Smooth muscle cell (in vitro differentiated cells): ENCODE measurements around the gene IL9. TPM values are rescaled to one million over a fixed set of nuclear protein-coding genes. Genes with fewer than 3 reads are reported as not detected.

Experiments used
- DNase-seq: peaks from one replicate; lab custom pipeline; 2025; ENCODE audit not compliant: unreplicated experiment; lab: John Stamatoyannopoulos, UW
- H2AFZ ChIP-seq: fragments of 200-600 bp; sonication (generic); 2 replicates; pipeline ENCODE4 v1.6.0; 2016; ENCODE audit warnings: antibody characterized with exemption, low read depth, mild to moderate bottlenecking
- H3F3A ChIP-seq: fragments of 200-600 bp; sonication (generic); 2 replicates; pipeline ENCODE4 v1.6.0; 2017; ENCODE audit warnings: antibody characterized with exemption, low read depth
- H3K27ac ChIP-seq: fragments of 200-600 bp; sonication (generic); 2 replicates; pipeline ENCODE4 v1.5.1; 2016; ENCODE audit warnings: low read depth, mild to moderate bottlenecking
- H3K27me3 ChIP-seq: fragments of 200-600 bp; sonication (generic); 2 replicates; pipeline ENCODE4 v1.6.1; 2016; ENCODE audit warnings: low read depth, mild to moderate bottlenecking
- H3K36me3 ChIP-seq: fragments of 200-600 bp; sonication (generic); 2 replicates; pipeline ENCODE4 v1.5.1; 2016; ENCODE audit warnings: low read depth
- H3K4me1 ChIP-seq: fragments of 200-600 bp; sonication (generic); 2 replicates; pipeline ENCODE4 v1.5.1; 2016; ENCODE audit warnings: low read depth
- H3K4me2 ChIP-seq: fragments of 200-600 bp; sonication (generic); 2 replicates; pipeline ENCODE4 v1.6.0; 2016; ENCODE audit warnings: mild to moderate bottlenecking
- H3K4me3 ChIP-seq: fragments of 200-600 bp; sonication (generic); 2 replicates; pipeline ENCODE4 v1.5.1; 2016; ENCODE audit warnings: mild to moderate bottlenecking
- H3K79me2 ChIP-seq: fragments of 200-600 bp; sonication (generic); 2 replicates; pipeline ENCODE4 v1.6.0; 2016; ENCODE audit warnings: low read depth, mild to moderate bottlenecking
- H3K9ac ChIP-seq: fragments of 200-600 bp; sonication (generic); 2 replicates; pipeline ENCODE4 v1.6.0; 2016; ENCODE audit warnings: low read depth
- H3K9me3 ChIP-seq: fragments of 200-600 bp; sonication (generic); replicated peaks from 2 replicates; pipeline ENCODE4 v1.5.1; 2016; ENCODE audit warnings: low read depth
- H4K20me1 ChIP-seq: fragments of 200-600 bp; sonication (generic); 2 replicates; pipeline ENCODE4 v1.6.0; 2016; ENCODE audit warnings: low read depth
- WGBS: methylation state at CpG from one replicate; pipeline ENCODE4 v1.1.7; 2016; ENCODE audit warnings: low lambda C conversion rate; 5-methylcytosine and 5-hydroxymethylcytosine counted together
- polyA plus RNA-seq: library from polyadenylated mRNA; unstranded; fragments of >200 nt; fragmentation: Nextera tagmentation; extraction: Ambion mirVana; gene quantifications from 2 replicates; pipeline ENCODE4 v1.2.1, GENCODE V29; 2016
- total RNA-seq: library from RNA; depleted of rRNA; stranded (reverse); fragments of >200 nt; gene quantifications from 2 replicates; pipeline ENCODE4 v1.2.3, GENCODE V29; 2014
- TF ChIP-seq, protein P1 (sequence below): fragments of 200-600 bp; sonication (generic); IDR thresholded peaks from 2 replicates; pipeline ENCODE4 v1.5.1; 2017; ENCODE audit warnings: borderline replicate concordance, mild to moderate bottlenecking, antibody characterized with exemption; ENCODE audit not compliant: insufficient read depth, poor library complexity, severe bottlenecking

The IL9 gene
- total and polyA plus RNA-seq, 2 experiments from 2014 or later, result not detected

DNA sequence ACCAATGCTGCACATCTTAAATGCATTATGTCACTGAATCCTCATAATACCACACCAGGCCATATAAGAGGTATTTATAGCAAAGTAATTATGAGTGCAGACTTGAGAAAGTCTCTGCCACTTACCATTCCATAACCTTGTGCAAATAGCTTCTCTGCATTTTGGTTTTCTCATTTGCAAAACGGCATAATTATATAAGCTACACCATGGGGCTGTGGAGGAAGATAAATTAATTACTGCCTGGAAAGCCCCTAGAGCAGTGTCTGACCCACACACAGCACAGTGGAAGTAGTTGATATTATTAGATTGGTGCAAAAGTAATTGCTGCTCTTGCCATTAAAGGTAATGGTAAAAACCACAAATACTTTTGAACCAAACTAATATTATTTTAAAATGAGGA lies 9.5 kb upstream of the IL9 start:
- Histone ChIP-seq H3K4me2 (no peak overlapping the region), H3K4me3 (no peak overlapping the region), H4K20me1 (no peaks in the 10 kb centered on the region), H3K4me1 (no peaks in the 10 kb centered on the region), H3K36me3 (no peaks in the 10 kb centered on the region), H3K27me3 (peaks cover 100% of the 10 kb centered on the region), H2AFZ (no peak overlapping the region), H3F3A (no peaks in the 10 kb centered on the region), H3K27ac (no peak overlapping the region), H3K9me3 (no peaks in the 10 kb centered on the region), H3K79me2 (no peaks in the 10 kb centered on the region), H3K9ac (no peak overlapping the region)
- TF ChIP-seq, protein P1, sequence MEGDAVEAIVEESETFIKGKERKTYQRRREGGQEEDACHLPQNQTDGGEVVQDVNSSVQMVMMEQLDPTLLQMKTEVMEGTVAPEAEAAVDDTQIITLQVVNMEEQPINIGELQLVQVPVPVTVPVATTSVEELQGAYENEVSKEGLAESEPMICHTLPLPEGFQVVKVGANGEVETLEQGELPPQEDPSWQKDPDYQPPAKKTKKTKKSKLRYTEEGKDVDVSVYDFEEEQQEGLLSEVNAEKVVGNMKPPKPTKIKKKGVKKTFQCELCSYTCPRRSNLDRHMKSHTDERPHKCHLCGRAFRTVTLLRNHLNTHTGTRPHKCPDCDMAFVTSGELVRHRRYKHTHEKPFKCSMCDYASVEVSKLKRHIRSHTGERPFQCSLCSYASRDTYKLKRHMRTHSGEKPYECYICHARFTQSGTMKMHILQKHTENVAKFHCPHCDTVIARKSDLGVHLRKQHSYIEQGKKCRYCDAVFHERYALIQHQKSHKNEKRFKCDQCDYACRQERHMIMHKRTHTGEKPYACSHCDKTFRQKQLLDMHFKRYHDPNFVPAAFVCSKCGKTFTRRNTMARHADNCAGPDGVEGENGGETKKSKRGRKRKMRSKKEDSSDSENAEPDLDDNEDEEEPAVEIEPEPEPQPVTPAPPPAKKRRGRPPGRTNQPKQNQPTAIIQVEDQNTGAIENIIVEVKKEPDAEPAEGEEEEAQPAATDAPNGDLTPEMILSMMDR, result no peak
- 59% methylated on average over 1 of the region's 1 CpG for WGBS
- no peak for DNase-seq

DNA sequence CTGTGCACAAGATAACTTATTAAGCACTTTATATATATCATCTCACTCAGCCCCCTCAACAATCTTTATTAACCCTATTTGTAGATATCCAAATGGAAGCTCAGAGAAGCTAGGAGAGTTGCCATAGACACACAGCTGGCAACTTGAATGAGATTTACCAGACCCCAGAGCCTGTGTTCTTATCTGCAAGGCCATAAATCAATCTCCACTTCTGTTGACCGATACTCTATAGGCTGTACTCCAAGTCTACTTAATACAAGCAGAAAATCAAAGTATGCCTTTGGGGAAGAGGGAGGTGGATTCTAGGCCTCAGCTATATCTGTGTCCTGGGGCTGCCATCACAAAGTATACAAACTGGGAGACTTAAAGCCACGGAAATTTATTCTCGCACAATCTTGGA lies 6.0 kb upstream of the IL9 start:
- WGBS, result 4% methylated on average over 3 of the region's 3 CpGs
- H3K4me2 ChIP-seq, result no peak overlapping the region
- H3K9me3 ChIP-seq, result no peaks in the 10 kb centered on the region
- no peak overlapping the region for H3K9ac ChIP-seq
- H3K27ac ChIP-seq, result no peak overlapping the region
- H3K36me3 ChIP-seq, result no peaks in the 10 kb centered on the region
- H4K20me1 ChIP-seq, result no peaks in the 10 kb centered on the region
- no peaks in the 10 kb centered on the region for H3K79me2 ChIP-seq
- no peaks in the 10 kb centered on the region for H3F3A ChIP-seq
- H2AFZ ChIP-seq, result no peak overlapping the region
- no peak for DNase-seq
- TF ChIP-seq, protein P1, result no peak
- no peak overlapping the region for H3K4me3 ChIP-seq
- peaks cover 97% of the 10 kb centered on the region for H3K27me3 ChIP-seq
- no peaks in the 10 kb centered on the region for H3K4me1 ChIP-seq

DNA sequence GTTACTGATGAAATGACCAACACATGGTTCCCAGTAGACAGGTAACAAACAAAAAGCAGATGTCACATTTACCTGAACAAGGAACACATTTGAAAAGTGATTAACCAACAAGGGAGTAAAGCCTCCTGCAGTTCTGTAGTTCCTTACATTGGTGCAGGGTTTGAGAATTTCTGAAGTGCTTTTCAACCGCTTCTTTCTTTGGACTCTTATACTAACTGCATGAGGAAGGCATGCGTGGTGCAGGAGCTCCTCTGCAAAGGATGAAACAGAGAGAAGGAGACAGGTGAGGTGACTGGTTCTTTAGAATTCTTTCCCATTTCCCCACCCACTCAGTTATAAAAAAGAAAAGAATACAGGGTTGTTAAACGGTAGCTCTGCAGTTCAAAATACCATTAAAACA lies 4.6 kb upstream of the IL9 start:
- TF ChIP-seq, protein P1, result no peak
- DNase-seq, result no peak
- Histone ChIP-seq H4K20me1 (no peaks in the 10 kb centered on the region), H3K27ac (no peak overlapping the region), H2AFZ (no peak overlapping the region), H3K4me1 (no peaks in the 10 kb centered on the region), H3K79me2 (no peaks in the 10 kb centered on the region), H3K4me3 (no peak overlapping the region), H3K27me3 (peaks cover 95% of the 10 kb centered on the region), H3F3A (no peaks in the 10 kb centered on the region), H3K4me2 (no peak overlapping the region), H3K36me3 (no peaks in the 10 kb centered on the region), H3K9ac (no peak overlapping the region), H3K9me3 (no peaks in the 10 kb centered on the region)
- WGBS, result 50% methylated on average over 3 of the region's 3 CpGs

DNA sequence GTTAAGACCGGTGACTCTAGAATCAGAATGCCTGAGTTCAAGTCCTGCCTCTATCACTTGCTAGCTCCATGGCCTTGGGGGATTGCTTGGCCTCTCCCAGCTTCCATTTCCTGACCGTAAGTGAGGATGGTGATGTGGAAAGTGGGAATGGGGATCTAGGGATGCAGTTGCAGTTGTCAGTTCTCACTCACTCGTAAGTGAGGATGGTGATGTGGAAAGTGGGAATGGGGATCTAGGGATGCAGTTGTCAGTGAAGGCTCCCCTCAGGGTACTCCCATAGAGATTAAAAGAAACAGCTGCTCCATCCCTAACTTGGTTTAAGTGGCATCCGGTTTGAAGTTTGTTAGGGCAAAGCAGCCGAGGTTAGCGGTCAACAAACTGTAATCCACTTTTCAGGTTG lies 3.0 kb upstream of the IL9 start:
- no peak overlapping the region for H2AFZ ChIP-seq
- H3K9me3 ChIP-seq, result no peaks in the 10 kb centered on the region
- no peaks in the 10 kb centered on the region for H3K4me1 ChIP-seq
- no peak for DNase-seq
- no peaks in the 10 kb centered on the region for H3K36me3 ChIP-seq
- peaks cover 86% of the 10 kb centered on the region for H3K27me3 ChIP-seq
- no peaks in the 10 kb centered on the region for H3F3A ChIP-seq
- H3K27ac ChIP-seq, result no peak overlapping the region
- H3K4me2 ChIP-seq, result no peak overlapping the region
- no peaks in the 10 kb centered on the region for H3K79me2 ChIP-seq
- no peaks in the 10 kb centered on the region for H4K20me1 ChIP-seq
- TF ChIP-seq, protein P1, result no peak
- WGBS, result 88% methylated on average over 6 of the region's 6 CpGs
- no peak overlapping the region for H3K9ac ChIP-seq
- H3K4me3 ChIP-seq, result no peak overlapping the region
